ENCODE results near the gene SMOC2. TPM values are rescaled to one million over a fixed set of nuclear protein-coding genes. Genes with fewer than 3 reads are reported as not detected.

Gene SMOC2
- polyA plus RNA-seq, 1 donor from 2014 or later, result 0.50 TPM

DNA sequence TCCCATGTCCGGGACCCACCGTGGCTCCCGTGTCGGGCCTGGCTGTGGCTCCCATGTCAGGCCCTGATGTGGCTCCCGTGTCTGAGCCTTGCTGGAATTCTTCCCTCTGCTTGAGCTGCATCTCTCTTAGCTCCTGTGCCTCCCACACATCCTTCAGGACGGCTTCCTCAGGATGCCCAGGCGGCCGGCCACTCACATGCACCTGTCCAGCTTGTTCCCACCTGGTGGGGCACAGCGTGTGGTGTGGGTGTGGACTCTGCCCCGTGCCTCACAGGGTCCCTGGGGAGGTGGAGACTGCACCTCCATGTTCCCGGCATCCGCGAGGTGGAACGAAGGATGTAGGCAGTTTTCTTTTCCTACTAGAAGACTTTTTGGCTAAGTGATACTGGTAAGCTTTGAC, 170.7 kb downstream of the SMOC2 start:
- no peaks in the 10 kb centered on the region for H3K9me2 ChIP-seq (ENCODE audit: insufficient read depth, low read length)
- no peaks in the 10 kb centered on the region for H4K20me1 ChIP-seq (ENCODE audit: insufficient read depth)
- no peaks in the 10 kb centered on the region for H3F3A ChIP-seq (ENCODE audit: insufficient read depth, low read length, poor library complexity, severe bottlenecking)
- no peak overlapping the region for H3K9ac ChIP-seq (ENCODE audit: low read length)
- no peak for TF ChIP-seq SMC3 (conservative IDR thresholded peaks at IDR 0.05; ENCODE audit: poor library complexity)
- TF ChIP-seq EP300 (conservative IDR thresholded peaks at IDR 0.05; ENCODE audit: poor library complexity, severe bottlenecking), result no peak
- TF ChIP-seq EZH2 (IDR thresholded peaks at IDR 0.05; ENCODE audit: borderline replicate concordance, insufficient read depth, low read length, poor library complexity, severe bottlenecking), result no peak
- TF ChIP-seq POLR2AphosphoS5 (IDR thresholded peaks at IDR 0.05), result no peak
- no peak for TF ChIP-seq MXI1 (conservative IDR thresholded peaks at IDR 0.05; ENCODE audit: poor library complexity, severe bottlenecking)
- TF ChIP-seq, protein P1, sequence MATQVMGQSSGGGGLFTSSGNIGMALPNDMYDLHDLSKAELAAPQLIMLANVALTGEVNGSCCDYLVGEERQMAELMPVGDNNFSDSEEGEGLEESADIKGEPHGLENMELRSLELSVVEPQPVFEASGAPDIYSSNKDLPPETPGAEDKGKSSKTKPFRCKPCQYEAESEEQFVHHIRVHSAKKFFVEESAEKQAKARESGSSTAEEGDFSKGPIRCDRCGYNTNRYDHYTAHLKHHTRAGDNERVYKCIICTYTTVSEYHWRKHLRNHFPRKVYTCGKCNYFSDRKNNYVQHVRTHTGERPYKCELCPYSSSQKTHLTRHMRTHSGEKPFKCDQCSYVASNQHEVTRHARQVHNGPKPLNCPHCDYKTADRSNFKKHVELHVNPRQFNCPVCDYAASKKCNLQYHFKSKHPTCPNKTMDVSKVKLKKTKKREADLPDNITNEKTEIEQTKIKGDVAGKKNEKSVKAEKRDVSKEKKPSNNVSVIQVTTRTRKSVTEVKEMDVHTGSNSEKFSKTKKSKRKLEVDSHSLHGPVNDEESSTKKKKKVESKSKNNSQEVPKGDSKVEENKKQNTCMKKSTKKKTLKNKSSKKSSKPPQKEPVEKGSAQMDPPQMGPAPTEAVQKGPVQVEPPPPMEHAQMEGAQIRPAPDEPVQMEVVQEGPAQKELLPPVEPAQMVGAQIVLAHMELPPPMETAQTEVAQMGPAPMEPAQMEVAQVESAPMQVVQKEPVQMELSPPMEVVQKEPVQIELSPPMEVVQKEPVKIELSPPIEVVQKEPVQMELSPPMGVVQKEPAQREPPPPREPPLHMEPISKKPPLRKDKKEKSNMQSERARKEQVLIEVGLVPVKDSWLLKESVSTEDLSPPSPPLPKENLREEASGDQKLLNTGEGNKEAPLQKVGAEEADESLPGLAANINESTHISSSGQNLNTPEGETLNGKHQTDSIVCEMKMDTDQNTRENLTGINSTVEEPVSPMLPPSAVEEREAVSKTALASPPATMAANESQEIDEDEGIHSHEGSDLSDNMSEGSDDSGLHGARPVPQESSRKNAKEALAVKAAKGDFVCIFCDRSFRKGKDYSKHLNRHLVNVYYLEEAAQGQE (IDR thresholded peaks at IDR 0.05; ENCODE audit: borderline replicate concordance), result no peak
- TF ChIP-seq CTCF (IDR thresholded peaks at IDR 0.05; ENCODE audit: poor library complexity, severe bottlenecking), result no peak
- no peak for TF ChIP-seq RAD21 (conservative IDR thresholded peaks at IDR 0.05)
- no peak for TF ChIP-seq TAF1 (IDR thresholded peaks at IDR 0.05; ENCODE audit: low read depth)
- no peak overlapping the region for H2AFZ ChIP-seq (ENCODE audit: low read depth, low read length)
- no peak overlapping the region for H3K27ac ChIP-seq (ENCODE audit: low read length)
- no peaks in the 10 kb centered on the region for H3K27me3 ChIP-seq (ENCODE audit: insufficient read depth, low read depth, low read length)
- H3K79me2 ChIP-seq (replicated peaks; ENCODE audit: insufficient read depth, low read length), result no peaks in the 10 kb centered on the region
- H3K4me3 ChIP-seq (ENCODE audit: low read length), result no peak overlapping the region
- H3K4me2 ChIP-seq (ENCODE audit: low read length), result no peak overlapping the region
- H3K36me3 ChIP-seq (ENCODE audit: insufficient read depth, low read length), result no peaks in the 10 kb centered on the region
- H3K9me3 ChIP-seq (ENCODE audit: low read length), result no peaks in the 10 kb centered on the region

- Histone ChIP-seq H3K27me3 (ENCODE audit: insufficient read depth, low read depth, low read length) (no peaks in the 10 kb centered on the region), H3K9me3 (ENCODE audit: low read length) (no peaks in the 10 kb centered on the region), H3K36me3 (ENCODE audit: insufficient read depth, low read length) (no peaks in the 10 kb centered on the region), H3K9ac (ENCODE audit: low read length) (no peak overlapping the region), H3F3A (ENCODE audit: insufficient read depth, low read length, poor library complexity, severe bottlenecking) (no peaks in the 10 kb centered on the region), H3K4me3 (ENCODE audit: low read length) (no peak overlapping the region), H2AFZ (ENCODE audit: low read depth, low read length) (no peak overlapping the region), H3K27ac (ENCODE audit: low read length) (no peak overlapping the region), H4K20me1 (ENCODE audit: insufficient read depth) (no peaks in the 10 kb centered on the region), H3K79me2 (replicated peaks; ENCODE audit: insufficient read depth, low read length) (no peaks in the 10 kb centered on the region), H3K4me2 (ENCODE audit: low read length) (no peak overlapping the region), H3K9me2 (ENCODE audit: insufficient read depth, low read length) (no peaks in the 10 kb centered on the region)
- TF ChIP-seq EZH2 (IDR thresholded peaks at IDR 0.05; ENCODE audit: borderline replicate concordance, insufficient read depth, low read length, poor library complexity, severe bottlenecking) (no peak), EP300 (conservative IDR thresholded peaks at IDR 0.05; ENCODE audit: poor library complexity, severe bottlenecking) (no peak), TAF1 (IDR thresholded peaks at IDR 0.05; ENCODE audit: low read depth) (no peak), MXI1 (conservative IDR thresholded peaks at IDR 0.05; ENCODE audit: poor library complexity, severe bottlenecking) (no peak), POLR2AphosphoS5 (IDR thresholded peaks at IDR 0.05) (no peak), RAD21 (conservative IDR thresholded peaks at IDR 0.05) (no peak), CTCF (IDR thresholded peaks at IDR 0.05; ENCODE audit: poor library complexity, severe bottlenecking) (no peak)
- TF ChIP-seq, protein P1 (IDR thresholded peaks at IDR 0.05; ENCODE audit: borderline replicate concordance), result no peak
Observed at GRCh38 chr6:168612586-168612985, 171.6 kb downstream of the SMOC2 start.
